HG02943 (cell line): ENCODE measurements around the gene CXCL3.

ENCODE experiments used
- ATAC-seq: cut with Tn5 transposase; IDR thresholded peaks from one replicate; pipeline ENCODE4 v1.9.1; 2021; ENCODE audit warnings: mild to moderate bottlenecking, low read depth, moderate library complexity; ENCODE audit not compliant: unreplicated experiment

Gene CXCL3

DNA sequence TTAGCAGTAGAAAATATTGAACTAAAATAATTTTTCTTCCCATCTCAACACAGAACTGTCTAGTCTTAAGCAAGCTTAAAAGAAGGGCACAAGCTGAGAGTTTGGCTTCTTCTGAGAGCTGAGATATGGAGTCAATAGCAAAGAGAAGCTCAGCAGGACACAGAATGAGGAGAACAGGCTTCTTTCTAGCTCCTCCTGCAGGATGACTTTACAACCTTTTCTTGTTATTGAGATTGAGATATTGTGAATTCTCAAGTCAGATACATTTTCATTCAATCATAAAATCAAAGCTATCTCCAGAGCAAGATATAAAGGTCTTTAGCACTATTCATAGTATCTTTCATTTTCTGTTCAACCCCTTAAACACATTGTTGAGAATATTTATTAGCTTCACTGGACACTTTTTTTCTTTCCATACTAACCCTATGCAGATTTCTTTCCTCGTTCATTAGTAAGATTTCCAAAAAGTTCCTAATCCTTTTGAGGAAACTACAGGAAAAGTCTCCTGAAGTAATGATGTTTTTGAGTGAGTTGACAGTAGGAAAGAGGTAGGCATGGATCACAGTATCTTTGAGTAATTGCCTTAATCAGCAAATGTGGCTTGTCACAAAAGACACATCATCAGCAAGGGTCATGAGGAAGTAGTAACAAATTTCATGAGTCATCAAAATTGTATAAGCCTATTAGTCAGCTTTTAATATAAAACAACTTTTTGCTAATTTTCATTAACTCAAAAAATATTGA lies 17.8 kb upstream of the CXCL3 start:
- ATAC-seq = no peak

DNA sequence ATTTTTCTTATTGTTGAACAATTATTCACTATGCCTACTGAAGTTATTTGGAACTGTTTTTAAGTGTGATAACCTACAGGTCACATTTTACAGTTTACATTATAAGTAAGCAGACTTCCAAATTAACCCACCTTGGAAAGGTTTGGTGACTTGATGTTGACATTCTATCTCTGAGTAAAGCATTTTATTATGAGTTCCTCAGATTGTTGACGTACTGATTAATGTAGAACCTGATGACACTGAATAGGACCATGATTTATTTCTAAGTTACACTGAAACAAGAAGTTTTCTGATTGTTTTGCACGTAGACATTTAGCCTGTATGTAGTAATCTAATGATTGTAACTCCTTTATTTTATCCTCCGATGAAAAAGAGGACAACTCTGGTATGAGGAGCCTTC lies 17.0 kb upstream of the CXCL3 start:
- no peak for ATAC-seq

DNA sequence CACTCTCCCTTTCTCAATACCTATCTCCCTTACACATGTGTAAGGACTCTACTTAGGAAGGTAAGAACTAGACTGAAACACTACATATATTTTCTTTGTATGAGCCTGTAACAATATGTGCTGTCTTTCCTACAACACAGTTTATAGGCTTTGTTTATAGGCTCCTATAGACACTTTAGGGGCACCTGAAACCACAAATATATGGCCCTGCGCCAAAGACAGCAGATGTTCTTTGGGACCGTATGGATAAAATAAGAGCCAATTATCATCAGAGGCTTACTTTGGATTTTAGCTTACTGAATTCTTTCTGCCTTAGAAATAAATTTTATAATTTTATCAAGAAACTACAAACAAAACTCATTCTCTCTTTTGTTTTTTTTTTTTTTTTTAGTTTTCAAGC lies 16.6 kb upstream of the CXCL3 start:
- no peak for ATAC-seq

DNA sequence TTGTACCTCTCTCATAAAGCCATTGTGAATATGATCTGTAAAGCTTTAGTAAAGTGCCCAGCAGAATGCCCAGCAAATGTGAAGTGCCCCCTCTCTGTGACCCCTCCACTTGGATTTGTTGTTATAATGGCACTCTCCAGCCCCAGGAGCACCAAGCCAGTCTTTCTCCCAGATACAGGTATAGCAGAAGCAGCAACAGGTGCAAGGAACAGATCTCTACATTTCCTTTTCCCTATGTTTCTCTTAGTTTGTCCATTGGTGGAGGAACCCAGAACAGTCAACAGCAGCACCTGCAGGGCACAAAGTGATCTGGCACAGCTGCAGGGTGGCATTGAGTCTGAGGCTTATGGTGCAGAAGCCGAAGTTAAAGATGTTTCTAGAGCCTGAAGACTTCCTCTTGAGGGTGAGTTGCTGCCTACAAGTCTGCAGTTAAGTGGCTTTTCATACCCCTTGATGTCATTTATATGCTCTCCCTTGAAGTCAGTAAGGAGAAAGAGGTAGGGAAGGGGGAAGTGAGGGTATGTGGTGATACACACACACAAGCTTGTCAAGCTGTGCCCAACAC lies 16.1 kb upstream of the CXCL3 start:
- ATAC-seq = no peak

DNA sequence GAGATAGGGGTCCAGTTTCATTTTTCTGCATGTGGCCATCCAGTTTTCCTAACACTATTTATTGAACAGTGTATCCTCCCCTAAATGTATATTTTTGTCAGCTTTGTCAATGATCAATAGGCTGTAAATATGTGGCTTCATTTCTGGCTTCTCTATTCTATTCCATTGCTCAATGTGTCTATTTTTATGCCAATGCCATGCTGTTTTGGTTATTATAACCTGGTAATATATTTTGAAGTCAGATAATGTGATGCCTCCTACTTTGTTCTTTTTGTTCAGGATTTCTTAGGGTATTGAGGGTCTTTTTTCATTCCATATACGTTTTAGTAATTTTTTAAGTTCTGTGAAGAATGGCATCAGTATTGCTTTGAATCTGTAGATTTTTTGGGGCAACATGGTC lies 8.7 kb upstream of the CXCL3 start:
- no peak for ATAC-seq

DNA sequence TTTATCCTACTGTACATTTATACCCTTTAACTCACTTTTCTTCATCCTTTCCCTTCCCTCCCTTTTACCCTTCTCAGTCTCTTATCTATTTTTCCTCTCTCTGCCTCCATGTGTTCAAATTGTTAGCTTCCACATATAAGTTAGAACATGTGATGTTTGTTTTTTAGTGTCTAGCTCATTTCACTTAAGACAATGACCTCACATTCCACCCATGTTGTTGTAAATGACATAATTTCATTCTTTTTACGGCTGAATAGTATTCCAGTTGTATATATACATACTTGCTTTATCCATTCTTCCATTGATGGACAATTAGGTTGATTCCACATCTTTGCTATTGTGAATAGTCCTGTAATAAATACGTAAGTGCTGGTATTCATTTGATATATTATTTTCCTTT lies 7.3 kb upstream of the CXCL3 start:
- ATAC-seq = no peak

DNA sequence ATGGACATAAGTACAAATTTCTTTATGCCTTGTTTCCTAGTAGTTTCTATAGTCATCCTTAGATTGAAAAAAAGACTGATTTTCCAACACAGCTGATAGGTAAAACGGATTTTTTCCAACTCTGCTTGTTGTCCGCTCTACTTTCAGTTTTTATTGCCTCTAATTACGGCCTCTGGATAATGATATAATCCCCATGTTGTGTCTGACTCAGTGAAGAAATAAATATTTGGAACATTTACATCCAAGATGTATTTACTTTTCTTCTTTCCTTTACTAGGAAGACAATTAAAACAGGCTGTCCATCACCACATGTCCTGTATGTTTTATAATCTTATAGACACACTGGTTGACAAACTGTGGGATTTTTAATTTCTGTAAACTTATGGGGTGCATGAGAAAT lies 6.8 kb upstream of the CXCL3 start:
- ATAC-seq = no peak

DNA sequence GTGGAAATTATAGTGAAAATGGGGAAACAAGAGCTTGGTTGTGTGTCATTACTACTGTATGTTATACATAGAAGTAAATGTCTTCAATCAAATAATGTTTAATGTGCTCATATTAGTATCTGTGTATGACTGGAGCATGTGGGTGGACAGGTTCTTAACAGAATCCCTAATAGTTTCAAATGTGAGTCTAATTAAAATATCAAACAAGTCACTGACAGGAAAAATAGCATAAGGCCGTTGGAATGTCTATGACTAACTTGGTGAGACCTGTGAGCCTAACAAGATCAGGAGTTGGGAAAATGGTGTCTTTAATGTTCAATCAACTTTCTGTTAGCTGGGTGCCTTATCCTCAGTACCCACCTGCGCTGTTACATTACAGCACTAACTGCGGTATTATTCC lies 6.2 kb upstream of the CXCL3 start:
- no peak for ATAC-seq

DNA sequence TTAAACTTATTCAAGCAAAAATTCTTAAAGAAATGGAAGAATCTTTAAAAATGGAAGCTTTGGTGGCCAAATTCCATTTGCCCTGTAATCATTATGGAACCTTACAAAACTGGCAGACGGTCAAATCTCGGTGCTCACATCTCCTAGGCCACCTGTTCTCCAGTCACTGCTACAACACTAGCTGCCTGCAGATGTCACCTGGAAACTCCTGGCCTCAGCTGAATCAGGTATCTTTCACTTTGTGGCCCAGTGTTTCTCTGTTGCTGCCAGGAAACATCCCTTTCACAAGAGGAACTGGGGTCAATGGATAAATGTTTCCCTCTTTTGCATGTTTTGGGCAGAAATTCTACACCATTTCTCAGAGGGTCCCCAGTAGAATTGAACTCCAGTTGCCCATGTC lies 4.2 kb upstream of the CXCL3 start:
- no peak for ATAC-seq

DNA sequence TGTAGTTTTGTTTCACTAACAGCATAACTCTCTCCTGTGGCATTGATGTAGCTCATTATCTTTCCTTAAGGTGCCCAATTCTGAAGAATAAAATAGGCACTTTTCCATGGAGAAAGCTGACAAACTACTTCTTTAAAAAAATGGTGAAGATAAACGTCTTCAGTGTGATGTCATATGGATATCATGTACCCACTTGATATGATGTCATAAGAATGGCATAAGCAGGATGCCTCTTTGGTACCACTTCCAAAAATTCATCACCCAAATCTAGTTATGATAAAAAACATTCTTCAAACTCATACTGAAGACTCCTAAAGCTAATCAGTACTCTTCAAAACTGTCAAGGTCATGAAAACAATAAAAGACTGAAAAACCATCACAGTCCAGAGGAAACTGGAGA lies 2.9 kb upstream of the CXCL3 start:
- no peak for ATAC-seq

DNA sequence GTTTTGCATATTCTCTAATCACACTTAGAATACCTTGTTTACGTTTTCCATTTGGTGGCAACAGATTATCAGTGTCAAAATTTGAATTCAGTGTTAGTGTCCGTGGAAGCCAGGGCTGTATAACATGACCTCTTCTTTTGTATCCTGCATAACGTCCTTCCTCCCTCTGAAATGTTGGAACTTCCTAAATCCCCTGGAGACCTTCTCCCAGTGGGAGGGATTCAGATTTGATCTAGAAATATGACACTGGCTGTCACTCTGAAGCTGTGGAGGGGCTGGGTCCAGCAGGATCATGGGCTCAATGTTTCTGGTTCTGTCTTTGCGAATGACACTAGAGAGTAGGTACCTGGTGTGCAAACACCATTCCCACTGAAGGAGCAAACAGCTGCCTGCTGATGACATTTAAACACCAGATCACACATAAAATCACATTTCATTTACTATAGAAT lies 850 bp upstream of the CXCL3 start:
- ATAC-seq = peak; percentile 6

DNA sequence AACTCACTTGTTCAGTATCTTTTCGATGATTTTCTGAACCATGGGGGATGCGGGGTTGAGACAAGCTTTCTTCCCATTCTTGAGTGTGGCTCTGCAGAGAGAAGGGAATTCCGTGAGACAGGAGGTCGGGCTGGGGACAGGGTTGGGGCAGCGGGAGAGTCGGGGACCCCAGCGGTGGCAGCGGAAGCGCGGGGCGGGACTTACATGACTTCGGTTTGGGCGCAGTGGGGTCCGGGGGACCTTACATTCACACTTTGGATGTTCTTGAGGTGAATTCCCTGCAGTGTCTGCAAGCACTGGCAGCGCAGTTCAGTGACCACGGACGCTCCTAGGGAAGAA lies 434 bp downstream of the CXCL3 start:
- peak; percentile 29 for ATAC-seq

DNA sequence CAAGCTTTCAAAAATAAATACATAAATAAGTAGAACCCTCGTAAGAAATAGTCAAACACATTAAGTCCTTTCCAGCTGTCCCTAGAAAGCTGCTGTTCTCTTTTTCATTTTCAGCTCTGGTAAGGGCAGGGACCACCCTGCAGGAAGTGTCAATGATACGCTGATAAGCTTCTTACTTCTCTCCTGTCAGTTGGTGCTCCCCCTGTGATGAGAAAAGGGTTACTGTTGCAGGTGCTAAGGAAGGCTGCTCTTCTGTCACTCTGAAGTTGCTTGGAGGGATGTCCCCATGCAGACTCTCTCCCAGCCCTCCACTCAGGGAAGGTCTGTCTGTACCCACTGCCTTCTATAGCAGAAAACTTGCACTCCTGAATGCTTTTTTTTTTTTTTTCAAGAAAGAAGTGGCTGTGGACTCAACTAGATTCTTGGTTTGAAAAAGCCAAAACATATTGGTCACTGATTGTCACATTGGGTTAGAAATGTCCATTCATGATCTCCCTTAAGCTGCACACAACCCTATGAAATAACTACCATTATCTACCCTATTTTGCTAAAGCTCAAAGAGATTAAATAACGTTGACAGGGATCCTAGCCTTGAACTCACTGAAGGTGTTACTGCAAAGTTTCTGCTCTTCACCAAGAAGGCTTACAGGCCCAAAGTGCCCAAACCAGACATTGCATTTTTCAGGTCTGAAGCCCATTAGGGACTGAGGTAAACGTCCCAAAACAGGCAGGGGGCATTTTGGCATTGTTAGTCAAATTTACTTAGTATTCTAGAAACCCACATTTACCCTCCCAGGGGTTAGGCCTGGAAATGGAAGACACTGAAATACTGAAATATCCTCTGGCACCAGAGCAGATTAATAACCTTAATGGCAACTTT lies 1.2 kb downstream of the CXCL3 start:
- no peak for ATAC-seq

DNA sequence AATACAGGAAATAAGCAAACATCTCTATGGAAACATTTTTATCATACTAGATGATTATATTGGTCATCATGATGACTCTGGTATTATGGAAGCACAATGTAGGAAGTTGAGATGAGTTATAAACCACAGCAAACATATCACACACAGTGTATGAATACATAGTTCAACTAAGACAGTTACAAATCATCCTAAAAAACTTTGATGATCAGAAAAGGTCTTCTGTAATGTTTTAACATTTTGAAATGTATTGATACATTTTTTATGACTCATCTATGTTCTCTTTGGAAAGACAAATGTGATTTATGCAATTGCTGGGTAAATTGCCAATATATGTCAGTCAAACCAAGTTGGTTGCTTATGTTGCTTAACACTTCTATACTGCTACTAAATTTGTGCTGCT lies 4.8 kb downstream of the CXCL3 start:
- ATAC-seq = no peak

DNA sequence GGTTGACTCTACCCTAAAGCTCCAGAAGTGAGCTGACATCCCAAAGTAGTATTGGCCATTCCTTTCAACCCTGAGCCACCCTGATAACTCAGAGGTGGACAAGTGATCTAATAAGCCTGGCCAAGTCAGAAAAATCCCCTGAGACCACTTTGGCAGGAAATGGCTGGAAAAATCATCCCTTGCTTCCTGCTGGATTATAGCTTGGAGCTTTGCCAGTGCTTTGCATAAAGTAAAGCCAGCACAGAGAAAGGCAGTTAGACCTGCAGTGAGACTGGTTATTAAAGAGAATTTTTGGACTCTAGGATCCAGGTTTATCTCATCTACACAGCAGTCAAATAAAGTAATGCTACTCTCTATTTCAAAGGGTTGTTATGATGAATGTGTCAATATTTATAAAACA lies 6.4 kb downstream of the CXCL3 start:
- ATAC-seq = no peak

DNA sequence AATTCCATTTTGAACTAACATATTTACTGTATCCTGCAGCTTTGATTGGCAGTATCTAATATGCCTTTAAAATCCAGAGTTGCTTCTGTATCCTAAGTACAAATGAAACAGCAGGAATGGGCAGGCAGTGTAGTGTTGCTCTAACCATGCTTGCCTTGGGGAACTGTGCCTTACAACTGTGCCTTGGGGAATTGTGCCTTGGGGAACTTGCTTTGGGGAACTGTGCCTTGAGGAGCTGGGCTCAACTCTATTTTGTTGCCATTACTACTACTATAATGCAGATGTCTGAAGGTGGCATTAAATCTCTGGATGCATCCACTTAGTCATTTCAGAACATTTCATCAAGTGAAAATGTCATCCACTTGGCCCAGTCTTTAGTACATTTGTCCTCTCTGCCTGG lies 6.9 kb downstream of the CXCL3 start:
- ATAC-seq = no peak

DNA sequence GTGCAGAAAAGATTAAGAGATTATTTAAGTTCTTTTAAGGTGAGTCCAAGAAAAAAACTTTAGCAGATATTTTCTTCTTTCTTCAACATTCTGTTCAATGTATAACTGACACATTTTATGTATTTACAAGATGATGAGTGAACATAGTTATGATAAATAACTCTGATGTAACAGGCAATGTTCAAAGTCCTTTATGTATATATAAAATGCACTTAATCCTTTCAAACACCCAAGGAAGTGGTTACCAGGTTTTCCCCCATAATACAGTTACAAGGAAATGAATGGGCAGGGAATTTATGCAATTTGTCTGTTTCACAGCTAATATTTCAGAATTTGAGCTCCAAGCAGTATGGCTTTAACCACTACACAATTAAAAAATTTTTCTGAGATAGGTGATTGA lies 8.2 kb downstream of the CXCL3 start:
- no peak for ATAC-seq

DNA sequence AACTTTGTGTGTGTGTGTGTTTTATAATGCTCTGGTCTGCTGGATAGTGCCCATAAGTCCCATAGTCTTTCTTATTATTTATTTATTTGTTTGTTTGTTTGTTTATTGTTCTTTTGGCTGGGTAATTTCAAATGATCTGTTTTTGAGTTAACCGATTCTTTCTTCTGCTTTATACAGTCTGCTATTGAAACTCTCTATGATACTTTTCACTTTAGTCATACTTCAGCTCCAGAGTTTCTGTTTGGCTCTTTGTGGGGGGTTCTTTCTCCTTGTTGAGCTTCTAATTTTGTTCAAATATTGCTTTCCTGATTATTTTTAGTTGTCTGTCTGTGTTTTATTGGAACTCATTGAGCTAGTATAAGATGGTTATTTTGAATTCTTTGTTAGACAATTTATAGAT lies 10.0 kb downstream of the CXCL3 start:
- ATAC-seq = no peak

DNA sequence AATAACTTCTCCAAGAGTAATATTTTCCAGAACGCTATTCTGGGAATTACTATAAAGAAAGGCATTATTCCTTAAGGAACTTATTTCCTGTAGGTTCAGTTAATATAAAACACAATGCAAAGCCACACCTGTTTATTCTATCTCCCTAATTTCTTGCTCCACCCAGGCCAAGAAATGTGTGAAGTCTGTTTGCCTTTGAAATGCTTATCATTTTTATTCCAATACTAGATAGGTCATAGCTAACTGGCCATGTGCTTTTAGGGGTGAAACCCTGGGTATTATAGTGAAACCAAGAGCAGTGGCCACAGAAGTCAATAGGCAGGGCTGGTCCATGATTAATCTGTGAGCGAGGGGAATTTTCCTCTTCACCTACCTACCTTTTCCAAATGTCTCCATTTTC lies 14.8 kb downstream of the CXCL3 start:
- no peak for ATAC-seq

DNA sequence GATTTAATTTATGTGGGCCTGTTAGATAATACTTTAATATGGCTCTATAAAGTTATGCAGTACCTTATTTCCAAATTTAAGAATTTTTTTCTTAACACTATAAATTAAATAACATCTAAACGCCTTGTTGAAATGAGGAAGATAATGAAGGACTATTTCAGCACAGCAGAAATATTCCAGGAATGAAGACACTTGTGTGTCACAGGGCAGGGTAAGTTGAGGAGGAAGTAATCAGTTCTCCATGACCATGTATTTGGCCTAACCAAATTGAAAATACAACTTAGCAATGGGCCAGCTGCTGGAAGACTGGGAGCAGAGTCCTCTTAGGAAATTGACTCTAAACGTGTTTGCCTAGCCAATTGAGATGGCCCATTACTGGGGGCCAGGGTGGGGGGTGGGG lies 16.9 kb downstream of the CXCL3 start:
- no peak for ATAC-seq

DNA sequence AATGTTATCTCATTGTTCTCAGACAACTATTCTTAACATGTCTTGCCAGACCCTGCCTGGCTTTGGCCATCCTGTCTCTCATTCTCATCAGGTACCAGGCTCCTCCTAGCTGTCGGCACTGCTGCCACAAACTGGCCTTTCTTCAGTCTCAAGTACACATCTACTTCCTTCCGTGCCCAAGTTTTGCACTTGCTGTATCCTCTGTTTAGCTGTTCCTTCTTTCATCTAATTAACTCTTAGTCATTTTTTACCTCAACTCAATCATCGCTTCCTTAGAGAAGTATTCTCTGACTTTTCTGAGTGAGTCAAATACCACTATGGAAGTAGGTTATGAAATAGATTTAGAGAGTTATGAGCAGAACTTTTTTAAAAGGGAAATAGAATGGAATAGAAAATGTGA lies 19.7 kb downstream of the CXCL3 start:
- no peak for ATAC-seq

DNA sequence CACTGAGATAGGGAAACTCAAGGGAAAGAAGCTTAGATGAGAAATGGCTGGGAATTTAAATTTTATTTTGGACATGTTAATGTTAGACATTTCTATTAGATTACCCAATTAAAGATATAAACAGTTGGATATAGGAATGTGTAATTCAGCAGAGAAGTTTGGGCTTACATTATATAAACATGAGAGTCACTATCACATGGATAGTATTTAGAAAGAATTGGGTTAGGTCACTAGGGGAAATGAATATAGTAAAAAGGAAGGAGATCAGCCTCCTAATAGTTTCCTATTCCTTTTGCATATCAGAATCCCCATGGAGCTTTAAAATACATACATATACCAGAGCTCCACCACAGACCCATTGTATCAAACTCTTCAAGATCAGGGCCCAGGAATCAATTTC lies 20.4 kb downstream of the CXCL3 start:
- no peak for ATAC-seq
